GM18873 (cell line): Measurements from ENCODE around the gene CYTH1.

ENCODE experiments used
- ATAC-seq: cut with Tn5 transposase; IDR thresholded peaks from one replicate; pipeline ENCODE4 v1.9.1; 2021; ENCODE audit warnings: mild to moderate bottlenecking, moderate library complexity, moderate number of reproducible peaks; ENCODE audit not compliant: unreplicated experiment, low FRiP score

Gene CYTH1

GRCh38 chr17:78719630-78720298, 62.3 kb downstream of the CYTH1 start:
- no peak for ATAC-seq

- no peak for ATAC-seq
Observed at GRCh38 chr17:78718575-78719208, 63.4 kb downstream of the CYTH1 start.

DNA sequence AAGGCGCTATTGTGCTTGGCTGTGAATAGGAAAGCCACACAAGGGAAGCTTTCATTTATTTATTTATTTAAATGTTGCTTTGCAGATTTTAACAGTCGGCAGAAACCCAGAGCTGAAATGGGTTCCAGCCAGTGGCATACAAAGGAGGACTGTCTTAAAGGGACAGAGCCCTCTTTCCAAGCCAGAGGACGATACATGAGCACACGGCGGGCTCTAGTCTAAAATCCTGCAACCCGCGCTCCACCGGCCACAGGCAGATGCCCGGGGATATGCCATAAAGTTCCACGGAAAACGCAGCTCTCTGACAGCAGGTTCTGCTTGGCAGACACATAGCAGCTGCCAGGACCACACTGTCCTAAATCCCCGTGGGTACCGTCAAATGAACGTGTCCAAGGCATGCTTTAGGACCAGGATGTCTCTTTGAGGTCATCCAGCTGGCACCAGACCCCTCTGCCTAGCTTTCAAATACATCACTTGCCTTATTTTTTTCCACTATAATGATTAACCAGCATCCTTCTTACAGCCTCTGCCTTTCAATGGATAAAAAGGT, 64.6 kb downstream of the CYTH1 start:
- ATAC-seq: no peak

DNA sequence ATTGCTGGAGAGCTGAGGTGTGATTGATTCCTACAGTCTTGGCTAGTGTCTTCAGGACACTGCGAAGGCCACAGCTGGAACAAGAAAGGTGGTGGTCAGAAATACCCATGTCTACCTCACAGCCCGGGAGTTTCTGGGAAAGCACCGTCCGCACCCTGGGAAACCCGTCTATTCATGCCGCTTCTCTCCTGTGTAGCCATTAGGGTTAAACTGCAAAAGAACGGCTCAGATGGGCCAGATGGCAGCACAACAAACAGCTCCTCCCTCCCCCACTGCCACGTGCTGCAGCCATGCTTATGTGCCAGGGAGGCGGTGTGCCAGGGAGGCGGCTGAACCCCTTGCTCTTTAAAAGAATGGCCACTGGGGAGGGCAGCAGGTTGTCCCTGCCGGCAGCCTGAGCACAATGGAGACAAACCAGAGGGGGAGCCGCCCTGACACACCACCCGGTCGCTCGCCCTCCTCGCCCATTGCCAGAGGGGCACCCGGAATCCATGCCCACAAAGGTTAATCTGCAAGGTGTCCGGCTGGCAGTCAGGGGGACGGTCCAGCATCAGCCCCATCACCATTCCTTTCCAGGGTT, 65.2 kb downstream of the CYTH1 start:
- no peak for ATAC-seq

GRCh38 chr17:78716292-78716691, 65.8 kb downstream of the CYTH1 start:
- ATAC-seq: no peak

DNA sequence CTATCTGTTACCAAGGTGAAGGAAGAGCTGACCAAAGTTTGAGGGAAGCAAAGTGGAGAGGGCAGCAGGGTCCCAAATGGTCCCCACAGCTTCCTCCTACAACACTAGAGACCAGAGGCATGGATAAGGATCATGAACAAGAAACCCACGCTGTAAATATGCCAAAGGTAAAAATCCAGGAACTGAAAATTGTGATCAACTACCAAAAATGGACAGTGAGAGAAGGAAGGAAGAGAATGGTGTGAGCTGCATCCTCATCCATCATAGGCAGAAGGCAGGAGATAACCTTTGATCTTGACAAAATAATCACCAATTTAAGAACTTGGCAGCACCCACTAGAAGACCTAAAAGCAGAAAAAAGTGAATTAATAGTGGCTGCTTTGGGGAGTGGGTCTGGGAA, 66.2 kb downstream of the CYTH1 start:
- ATAC-seq: no peak

DNA sequence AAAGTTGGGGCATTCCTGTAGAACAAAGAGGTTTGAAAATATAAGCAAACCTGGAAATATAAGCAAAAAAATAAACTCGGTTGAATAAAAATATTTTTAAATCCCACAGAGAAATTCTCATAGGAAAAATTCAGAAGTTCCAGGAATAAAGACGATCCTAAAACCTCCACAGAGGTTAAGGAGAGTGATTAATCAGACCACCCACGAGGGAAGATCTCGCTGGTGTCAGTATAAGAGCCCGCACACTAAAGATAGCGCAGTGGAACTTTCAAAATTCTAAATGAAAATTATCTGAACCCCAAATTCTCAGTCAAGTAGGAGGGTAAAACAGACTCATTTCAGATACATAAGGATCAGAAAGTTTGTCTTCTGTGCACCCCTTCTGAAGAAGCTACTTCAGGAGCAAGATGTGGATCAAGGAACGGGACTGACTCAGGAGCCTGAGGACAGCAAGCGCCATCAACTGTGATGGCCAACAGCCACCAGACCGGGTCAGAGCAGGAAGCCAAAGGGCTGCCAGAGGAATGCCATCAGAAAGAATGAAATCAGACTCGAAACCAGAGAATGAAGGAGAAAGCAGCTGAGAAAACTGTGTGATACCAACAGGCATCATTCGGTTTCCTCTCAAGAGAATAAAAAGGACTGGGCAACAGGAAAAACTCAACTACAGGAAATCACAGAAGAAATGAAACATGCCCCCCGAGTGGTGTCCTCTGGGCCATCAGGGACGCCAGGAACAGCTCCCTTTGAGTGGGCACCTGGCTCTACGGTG, 66.9 kb downstream of the CYTH1 start:
- no peak for ATAC-seq

DNA sequence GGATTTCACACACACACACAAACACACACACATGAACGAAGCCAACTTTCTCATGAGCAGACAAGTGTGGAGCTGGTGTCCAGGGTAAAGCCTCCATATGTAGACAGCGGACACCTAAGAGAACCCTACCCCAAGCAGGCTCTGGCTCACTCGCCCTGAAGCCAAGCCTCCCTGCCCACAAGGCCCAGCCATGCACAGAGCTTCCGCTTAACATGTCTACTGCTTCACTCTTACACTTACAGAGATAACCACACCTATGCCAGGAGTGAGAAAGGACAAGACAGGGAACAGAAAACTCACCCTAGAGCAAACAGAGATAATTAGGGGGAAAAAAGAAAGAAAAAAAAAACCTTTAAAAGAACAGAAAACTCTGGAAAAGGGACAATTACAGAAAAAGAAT, 67.5 kb downstream of the CYTH1 start:
- ATAC-seq: no peak

DNA sequence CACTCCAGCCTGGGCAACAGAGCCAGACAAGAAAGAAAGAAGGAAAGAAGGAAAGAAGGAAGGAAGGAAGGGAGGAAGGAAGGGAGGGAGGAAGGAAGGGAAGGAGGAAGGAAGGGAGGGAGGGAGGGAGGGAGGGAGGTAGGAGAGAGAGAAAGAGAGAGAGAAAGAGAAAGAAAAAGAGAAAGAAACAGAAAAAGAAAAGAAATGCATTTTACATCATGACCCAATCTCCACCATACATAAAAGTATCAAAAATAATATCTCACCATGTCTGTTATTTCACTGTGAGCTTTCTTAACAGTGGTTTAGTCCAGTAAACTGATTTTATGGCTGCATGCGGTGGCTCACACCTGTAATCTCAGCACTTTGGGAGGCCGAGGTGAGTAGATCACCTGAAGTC, 70.0 kb downstream of the CYTH1 start:
- no peak for ATAC-seq

- no peak for ATAC-seq
Observed at GRCh38 chr17:78710607-78711006, 71.5 kb downstream of the CYTH1 start.

DNA sequence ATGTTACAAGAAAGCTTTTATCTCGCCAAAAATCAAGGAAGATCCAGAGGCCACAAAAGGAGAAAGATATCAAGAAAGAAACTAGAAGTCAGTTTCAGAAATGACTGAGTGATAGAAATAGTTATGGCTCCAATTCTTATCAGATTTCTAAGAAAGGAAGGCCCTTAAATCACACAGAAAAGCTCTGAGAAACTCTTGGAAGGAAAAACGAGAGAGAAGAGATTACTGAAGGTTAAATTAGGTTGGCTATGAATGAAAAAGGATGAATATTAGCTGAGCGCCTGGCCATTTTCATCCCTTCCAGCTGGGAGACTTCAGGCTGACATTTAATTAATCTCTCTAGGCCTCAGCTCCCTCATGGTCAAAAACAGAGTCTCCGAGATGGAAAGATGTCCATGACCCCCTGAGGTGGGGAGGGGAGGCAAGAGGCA, 72.3 kb downstream of the CYTH1 start:
- ATAC-seq: no peak

DNA sequence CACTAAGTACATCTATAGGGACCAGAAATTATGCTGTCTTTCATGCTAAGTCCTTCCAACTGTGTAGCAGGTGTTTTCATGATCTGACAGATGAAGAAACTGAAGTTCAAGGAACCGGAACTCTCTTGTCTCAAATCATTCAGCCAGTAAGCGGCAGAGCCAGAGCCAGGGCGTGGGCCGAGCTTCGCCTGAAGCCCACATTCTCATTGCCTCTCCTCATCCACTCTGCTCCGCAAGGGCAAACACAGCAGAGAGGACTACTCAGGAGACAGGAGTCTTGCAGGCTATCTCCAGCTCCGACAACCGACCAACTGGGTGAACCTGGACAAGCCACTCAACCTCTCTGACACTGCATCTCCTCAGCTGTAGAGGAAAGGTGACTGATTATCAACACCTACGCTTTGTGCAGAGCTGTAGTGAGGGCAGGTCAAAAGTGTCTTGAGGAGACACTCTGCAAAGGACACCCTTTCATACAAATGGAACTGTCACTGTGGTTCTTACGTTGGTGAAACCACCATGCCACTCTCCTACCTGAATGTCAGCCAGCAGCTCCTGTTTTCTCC, 72.9 kb downstream of the CYTH1 start:
- ATAC-seq: no peak

DNA sequence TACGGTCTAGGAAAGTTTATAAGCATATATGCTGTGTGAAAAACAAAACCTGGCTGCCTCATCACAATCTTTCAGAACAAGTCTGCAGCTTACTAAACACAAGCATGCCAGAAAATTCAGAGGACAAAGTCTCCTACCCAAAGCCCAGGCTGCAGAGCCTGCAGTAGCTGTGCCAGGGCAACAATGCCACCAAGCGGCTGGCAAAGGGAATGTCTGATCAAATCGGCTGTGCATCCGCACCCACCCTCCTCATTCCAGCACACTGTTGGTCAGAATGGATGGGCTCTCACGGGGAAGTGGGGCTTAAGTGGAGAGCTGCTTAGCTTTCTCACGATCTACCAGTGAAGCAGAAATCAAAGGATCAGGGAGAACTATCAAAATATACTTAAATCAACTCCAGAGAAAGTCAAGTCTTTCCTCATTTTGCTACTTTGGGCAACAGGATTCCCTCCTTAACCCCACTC, 73.5 kb downstream of the CYTH1 start:
- ATAC-seq: no peak

DNA sequence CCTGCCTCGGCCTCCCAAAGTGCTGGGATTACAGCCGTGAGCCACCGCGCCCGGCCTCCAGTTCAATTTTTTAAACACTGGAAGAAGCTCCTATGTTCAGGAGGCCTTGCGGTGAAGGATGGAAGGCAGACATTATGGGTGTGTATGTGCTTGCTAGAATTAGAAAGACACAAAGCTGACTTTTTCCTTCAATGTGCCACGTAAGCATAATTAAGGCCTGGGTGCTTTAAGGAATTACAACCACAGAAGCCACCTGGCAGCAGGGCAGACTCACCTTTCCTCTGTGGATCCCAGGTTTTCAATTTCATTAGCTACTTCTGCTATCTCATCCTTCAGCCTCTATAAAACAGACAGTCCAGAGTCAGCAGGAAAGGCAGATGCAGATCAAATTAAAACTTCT, 74.2 kb downstream of the CYTH1 start:
- no peak for ATAC-seq

DNA sequence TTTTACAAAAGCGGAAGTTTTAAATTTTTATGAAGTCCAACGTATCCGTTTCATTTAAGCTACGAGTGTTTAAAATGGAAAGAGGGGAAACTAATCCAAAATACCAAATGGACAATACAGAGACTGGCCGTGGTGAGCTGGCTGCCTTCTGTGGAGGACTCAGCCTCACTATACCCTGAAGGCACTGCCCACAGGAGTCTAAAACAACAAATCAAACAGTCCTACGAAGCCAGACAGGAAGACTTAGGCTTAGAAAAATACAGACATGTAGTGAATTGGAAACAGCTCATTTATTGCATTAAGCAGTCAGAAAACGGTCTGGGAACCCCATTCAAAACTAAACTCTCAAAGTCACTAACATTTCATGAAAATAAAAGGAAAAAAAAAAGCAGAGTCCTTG, 75.1 kb downstream of the CYTH1 start:
- no peak for ATAC-seq

GRCh38 chr17:78706271-78706915, 75.7 kb downstream of the CYTH1 start:
- ATAC-seq: peak; percentile 65

DNA sequence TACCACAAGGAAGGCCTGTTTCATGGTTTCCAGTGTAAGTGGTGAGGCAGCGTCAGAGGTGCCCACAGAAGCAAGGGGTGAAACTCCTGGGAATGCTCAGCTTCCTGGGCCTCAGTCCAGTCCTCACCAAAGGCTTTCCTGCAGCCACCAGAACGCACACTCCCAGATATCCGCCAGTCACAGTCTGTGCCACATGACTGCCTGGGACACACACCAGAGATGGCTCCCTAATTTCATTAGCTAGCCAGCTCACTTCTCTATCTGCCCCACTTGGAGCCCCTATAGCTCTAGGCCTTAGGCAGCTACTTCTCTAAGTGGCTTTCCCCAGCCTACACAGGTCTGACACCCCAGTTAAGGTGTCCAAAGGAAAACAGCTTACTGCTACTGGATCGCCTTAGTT, 77.0 kb downstream of the CYTH1 start:
- no peak for ATAC-seq

- ATAC-seq: no peak
Observed at GRCh38 chr17:78704594-78704993, 77.5 kb downstream of the CYTH1 start.

DNA sequence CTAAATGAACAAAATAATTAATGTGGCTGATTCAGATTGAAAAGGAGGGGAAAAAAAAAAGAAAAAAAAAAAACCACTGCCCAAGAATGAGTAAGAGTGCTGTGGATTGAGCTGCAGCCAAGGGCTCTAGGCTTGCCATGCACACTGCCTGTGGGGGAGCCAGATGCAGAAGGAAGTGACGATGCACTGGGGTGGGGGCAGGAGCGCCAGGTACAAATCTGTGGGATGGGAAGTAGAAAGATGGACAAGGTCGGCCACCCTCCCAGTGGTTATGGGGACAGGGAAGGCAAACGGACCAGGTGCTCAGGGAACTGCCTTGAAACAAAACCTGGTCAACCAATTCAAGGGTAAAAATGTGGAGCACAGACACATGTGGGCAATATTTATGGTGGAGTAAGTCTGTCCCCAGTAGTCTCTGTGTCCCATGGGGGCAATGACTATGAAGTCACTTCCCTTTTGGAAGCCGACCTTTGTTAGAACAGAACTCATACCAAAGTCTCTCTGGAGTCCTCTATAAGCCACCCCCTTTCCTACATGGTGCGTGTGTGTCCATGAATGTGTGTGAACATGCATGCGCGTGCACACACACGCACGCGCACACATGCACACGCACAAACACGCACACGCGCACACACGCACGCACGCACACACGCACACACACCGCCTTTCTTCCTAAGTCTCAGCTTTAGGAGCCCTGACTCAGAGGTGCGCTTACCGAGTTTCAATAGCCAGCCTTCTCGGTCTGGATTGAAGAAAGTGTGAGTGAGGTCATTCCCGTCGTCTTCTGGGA, 84.3 kb downstream of the CYTH1 start:
- ATAC-seq: no peak
